ENCODE data around the gene CALML4. TPM values are rescaled to one million over a fixed set of nuclear protein-coding genes. Genes with fewer than 3 reads are reported as not detected.

The CALML4 gene
- total and polyA plus RNA-seq, 8 donors = 1.5 to 31.4 (median 5.6) TPM

DNA sequence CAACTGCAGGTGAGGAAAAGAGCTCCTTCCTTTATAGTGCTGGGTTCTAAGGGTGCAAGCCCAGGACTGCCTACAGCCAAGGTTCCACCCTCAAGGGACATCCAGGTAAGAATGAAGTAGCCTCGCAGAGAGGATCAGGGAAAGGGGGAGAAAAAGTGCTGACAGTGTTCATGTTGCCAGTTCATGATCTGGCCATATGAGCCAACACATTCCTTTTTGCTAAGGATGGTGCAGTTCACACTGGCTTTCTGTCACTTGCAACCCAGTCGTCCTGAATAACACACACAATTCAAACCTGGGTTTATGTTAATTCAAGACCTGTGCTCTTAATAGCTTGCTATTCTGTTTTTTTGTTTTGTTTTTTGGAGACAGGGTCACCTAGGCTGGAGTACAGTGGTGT is 15.4 kb upstream of the CALML4 start:
- Histone ChIP-seq H3K4me3 (no peak overlapping the region), H3K9me3 (no peaks in the 10 kb centered on the region), H3K4me1 (no peaks in the 10 kb centered on the region), H3K36me3 (no peaks in the 10 kb centered on the region), H3K27ac (no peak overlapping the region), H3K27me3 (no peaks in the 10 kb centered on the region)
- no peak for TF ChIP-seq CTCF (IDR thresholded peaks at IDR 0.05)
- DNase-seq (no peak), FAIRE-seq (no peak), ATAC-seq (no peak)
- WGBS, 2 donors = 96 to 100% methylated on average over 2 of the region's 2 CpGs
- intact Hi-C loops (cut with DNase I) = no loop called here

- Histone ChIP-seq H3K4me1 (no peaks in the 10 kb centered on the region), H3K4me3 (no peak overlapping the region), H3K27ac (no peak overlapping the region), H3K9me3 (no peaks in the 10 kb centered on the region), H3K36me3 (no peaks in the 10 kb centered on the region), H3K27me3 (no peaks in the 10 kb centered on the region)
- no peak for FAIRE-seq
- intact Hi-C loops (cut with DNase I) = no loop called here
- 93 to 95% methylated on average over 9 of the region's 9 CpGs for WGBS, 2 donors
- peak in 1 of 6 donors; percentile 3 for DNase-seq
- TF ChIP-seq CTCF (IDR thresholded peaks at IDR 0.05) = no peak
- no peak for ATAC-seq
Observed at GRCh38 chr15:68218847-68219798, 14.0 kb upstream of the CALML4 start.

GRCh38 chr15:68218331-68218730 is 13.2 kb upstream of the CALML4 start:
- Histone ChIP-seq H3K4me3 (no peak overlapping the region), H3K27ac (no peak overlapping the region), H3K4me1 (no peaks in the 10 kb centered on the region), H3K27me3 (no peaks in the 10 kb centered on the region), H3K9me3 (no peaks in the 10 kb centered on the region), H3K36me3 (no peaks in the 10 kb centered on the region)
- no peak for TF ChIP-seq CTCF (IDR thresholded peaks at IDR 0.05)
- DNase-seq (peak in 1 of 6 donors; percentile 6), FAIRE-seq (no peak), ATAC-seq (no peak)
- intact Hi-C loops (cut with DNase I) = no loop called here
- 95 to 97% methylated on average over 8 of the region's 8 CpGs for WGBS, 2 donors

- Histone ChIP-seq H3K36me3 (no peaks in the 10 kb centered on the region), H3K27me3 (no peaks in the 10 kb centered on the region), H3K27ac (no peak overlapping the region), H3K4me3 (no peak overlapping the region), H3K4me1 (no peaks in the 10 kb centered on the region), H3K9me3 (no peaks in the 10 kb centered on the region)
- 89 to 91% methylated on average over 4 of the region's 4 CpGs for WGBS, 2 donors
- DNase-seq (no peak), ATAC-seq (no peak), FAIRE-seq (no peak)
- no peak for TF ChIP-seq CTCF (IDR thresholded peaks at IDR 0.05)
- intact Hi-C loops (cut with DNase I) = no loop called here
Observed at GRCh38 chr15:68217341-68217740, 12.2 kb upstream of the CALML4 start.

- Histone ChIP-seq H3K27ac (no peak overlapping the region), H3K36me3 (no peaks in the 10 kb centered on the region), H3K9me3 (no peaks in the 10 kb centered on the region), H3K4me3 (no peak overlapping the region), H3K4me1 (no peaks in the 10 kb centered on the region), H3K27me3 (no peaks in the 10 kb centered on the region)
- FAIRE-seq (no peak), ATAC-seq (peak in 1 of 4 donors; percentile 11), DNase-seq (no peak)
- 77 to 85% methylated on average over 6 of the region's 6 CpGs for WGBS, 2 donors
- TF ChIP-seq CTCF (IDR thresholded peaks at IDR 0.05) = no peak
- intact Hi-C loops (cut with DNase I) = no loop called here
Observed at GRCh38 chr15:68214838-68215254, 9.7 kb upstream of the CALML4 start.
